GM04503 (cell line): Measurements from ENCODE around the gene ARMC9.
"Not testable (repeated sequence)": the region's sequence is repeated elsewhere in the genome, so short reads cannot be mapped to it uniquely, and the experiment has no call there.

Experiments used
- DNase-seq: peaks from one replicate; pipeline ENCODE4 v3.0.0-alpha.2; 2012; ENCODE audit warnings: low read depth

Gene ARMC9

DNA sequence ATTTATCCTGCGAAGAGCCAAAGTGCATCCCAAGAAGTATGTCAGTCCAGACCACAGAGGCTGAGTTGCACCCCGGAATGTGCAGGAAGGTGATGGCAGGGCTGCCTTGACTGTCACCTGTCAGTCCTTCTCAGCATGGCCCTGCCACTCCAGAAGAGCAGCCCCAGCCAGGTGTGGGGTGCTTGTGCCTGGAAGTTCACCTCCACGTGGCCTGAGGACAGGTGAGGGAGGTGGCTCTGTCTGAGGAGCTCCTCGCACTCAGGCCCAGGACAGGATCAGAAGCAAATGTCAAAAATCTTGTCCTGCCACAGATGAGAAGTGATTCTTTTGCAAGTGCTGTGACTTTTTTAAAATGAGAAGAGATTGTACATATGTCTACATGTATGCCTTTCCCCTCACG, 165.6 kb downstream of the ARMC9 start:
- no peak for DNase-seq

DNA sequence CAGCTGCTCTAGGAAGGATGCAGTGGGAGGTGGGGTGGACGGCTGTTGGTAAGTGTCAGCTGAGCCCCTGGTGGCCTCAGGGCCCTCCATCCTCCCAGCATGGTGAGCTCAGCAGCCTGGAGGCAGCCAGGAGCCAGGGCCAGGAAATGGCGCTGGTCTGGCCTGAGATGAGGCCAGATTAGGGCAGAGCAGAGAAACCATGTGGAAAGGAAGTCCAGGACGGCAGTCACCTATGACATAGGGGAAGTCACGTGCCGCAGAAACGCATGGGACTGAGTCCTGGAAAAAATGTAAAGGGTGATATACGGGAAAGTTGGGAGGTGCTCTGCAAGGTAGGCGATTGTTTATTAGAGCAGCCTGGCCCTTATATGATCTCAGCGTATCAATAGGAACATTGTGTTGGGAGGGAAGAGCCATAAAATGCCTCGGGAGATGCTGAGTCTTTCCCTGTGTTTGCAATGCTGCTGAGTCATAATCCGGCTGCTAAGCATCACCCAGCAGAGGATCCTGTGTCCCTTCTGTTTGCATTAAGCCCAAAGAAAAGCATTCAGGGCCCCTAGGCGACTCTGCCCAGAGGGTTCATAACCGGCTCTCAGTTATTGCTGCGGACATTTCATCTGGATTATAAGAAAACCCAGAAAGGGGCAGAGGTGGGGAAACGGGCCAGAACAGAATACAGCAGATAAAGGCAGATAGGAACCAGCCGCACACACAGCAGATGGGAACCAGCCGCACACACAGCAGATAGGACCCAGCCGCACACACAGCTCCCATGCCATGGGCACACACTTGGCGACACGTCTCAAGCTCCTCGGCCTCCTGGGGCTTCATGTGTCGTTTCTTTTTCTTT, 166.8 kb downstream of the ARMC9 start:
- DNase-seq = peak; percentile 49

DNA sequence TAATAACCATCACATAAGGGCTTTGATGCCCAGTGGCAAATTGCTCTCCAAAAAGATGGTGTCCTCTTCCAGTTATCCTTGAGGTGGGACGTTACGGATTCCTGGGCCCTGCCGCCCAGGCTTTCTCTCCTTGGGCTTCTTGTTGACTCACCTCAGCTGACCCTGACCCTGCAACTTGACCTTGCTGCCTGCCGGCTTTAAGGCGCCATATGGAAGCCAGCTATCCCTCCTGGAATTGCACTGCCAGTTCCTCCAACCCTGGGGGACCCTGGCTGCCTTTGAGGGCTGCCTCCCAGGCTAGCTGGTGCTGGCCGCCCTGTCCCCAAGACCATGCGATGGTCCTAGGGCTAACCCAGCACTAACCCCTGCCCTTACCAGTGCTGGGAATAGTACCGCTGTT, 168.7 kb downstream of the ARMC9 start:
- DNase-seq = no peak

DNA sequence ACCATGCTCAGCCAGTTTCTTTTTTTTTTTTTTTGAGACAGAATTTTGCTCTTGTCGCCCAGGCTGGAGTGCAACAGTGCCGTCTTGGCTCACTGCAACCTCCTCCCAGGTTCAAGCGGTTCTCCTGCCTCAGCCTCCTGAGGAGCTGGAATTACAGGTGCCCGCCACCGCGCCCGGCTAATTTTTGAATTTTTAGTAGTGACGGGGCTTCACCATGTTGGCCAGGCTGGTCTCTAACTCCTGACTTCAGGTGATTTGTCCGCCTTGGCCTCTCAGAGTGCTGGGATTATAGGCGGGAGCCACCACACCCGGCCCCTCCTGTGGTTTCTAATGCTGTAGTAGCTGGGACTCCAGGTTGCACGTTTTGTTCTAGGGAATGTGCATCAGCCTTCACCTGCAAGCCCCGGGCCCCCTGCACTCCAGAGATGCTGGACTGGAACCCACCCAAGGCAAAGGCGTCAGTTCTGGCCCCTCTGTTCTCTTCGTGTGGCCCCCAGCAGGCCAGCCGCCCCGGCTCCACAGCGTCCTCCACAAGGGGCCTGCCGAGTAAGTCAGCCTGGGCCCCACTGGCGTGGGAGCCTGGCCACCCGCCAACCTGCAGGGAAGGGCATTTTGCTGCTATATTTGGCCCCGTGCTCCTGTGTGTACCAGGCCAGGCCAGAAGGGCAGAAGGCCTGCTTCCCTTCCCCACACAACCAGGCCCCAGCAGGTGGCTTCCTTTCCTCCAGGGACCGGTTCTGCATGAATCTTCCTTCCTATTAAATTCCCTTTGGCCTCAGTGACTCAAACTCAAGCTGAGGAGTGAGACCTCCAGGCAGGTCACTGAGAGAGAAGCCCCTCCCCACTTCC, 171.4 kb downstream of the ARMC9 start:
- no peak for DNase-seq

DNA sequence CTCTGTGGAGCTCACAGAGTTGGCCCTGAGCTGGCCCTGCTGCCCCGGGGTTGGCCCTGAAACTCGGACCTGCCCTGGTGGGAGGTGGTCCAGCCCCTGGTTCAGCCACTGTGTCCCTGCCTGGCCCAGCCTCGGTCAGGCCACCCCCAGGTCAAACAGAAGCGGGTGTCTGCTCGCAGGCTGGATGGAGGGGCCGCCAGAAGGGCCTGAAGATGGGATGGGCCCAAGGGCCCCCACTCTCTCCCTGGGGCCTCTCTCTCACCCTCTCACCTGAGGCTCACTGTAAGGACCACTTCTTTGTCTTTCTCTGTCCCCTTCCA, 172.0 kb downstream of the ARMC9 start:
- no peak for DNase-seq

DNA sequence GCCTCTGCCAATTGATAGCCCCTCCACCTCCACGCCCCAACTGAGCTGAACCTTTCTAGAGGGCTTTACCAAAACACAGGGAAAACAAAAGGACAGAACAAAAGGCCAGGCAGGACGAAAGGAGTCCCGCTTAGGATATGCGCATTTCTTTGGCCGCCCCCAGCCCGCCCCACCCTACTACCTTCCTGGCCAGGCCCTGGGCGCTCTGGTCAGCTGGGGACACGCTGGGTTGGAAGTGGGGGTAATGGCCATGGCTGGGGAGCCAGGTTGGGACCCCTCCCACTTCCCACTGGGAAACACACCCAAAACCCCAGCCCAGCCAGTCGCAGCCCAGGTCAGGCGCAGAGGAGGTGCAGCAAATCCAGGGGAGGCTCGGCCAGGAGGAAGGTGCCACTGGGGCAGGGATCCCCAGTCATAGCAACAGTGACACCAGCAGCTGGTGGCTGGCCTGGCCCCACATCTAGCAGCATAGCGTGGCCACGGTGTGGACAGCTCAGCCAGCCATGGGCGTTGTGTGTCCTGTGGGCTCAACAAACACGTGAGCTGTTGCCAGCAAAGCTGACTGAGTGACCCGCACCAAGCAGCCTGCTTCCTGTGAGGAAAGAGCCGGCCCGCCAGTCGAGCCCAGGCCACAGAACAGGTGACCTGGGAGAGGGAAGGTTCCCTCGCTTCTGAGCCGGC, 172.5 kb downstream of the ARMC9 start:
- DNase-seq = no peak

DNA sequence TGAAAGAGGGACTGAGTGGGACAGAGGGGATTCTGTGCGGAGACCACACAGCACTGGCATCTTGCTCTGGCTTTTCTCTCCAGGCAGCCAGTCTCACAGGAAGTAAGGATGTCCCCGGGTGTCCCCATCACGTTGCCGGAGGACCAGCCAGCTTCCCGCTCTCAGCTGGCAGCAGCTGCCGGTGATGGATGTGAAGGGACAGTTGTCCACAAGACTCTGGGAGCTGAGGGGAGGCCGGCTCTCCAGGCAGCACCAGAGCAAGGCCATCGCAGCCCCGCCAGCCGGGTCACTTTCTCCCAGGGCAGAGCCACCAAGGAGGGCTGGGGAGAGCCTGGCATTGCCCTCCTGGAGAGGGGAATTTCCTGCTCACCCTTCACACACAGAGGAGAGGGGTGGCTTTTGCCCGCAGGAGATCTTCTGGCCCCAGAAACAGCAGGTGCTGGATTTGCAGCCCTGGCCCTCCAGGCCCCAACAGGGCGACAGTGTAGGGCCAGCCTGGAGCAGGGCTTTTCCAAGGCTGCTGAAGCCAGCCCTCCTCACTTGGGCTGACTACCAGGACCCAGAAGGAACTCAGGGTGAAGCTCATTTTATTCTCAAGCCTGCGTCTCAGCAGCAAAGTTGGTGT, 173.1 kb downstream of the ARMC9 start:
- DNase-seq = no peak

DNA sequence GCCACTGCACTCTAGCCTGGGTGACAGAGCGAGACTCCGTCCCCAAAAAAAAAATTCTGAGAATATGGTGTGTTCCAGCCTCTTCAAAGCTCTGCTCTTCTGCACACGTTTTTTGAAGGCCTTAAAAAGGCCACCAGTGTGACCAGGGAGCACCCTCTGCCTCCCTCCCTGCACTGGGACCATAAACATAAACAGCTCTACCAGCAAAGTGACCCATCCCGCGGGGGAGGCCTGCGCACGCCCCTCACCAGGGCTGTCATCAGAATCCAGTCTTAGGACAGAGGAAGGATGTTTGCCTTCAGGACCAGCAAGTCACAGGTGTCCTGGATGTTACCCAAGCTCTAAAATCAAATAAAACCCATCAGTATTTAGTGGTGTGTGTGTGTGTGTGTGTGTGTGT, 173.9 kb downstream of the ARMC9 start:
- no peak for DNase-seq

DNA sequence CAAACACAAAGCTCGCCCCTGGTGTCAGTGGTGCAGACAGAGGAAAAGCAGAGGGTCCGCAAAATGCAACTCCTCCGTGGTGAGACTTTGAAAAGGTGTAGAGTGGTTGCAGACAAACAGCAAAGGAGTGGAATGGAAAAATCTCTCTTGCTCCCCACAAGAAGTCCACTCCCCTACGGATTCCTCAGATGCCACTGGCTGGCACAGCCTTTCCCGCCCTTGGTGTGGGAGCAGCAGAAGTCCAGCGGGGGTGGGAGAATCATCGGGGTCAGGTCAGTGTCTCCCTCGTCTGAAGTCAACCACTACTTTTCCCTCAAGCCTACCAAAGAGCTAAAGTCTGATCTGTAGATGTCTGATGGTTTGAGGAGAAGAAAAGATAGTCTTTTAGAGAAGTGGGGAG, 174.8 kb downstream of the ARMC9 start:
- no peak for DNase-seq

DNA sequence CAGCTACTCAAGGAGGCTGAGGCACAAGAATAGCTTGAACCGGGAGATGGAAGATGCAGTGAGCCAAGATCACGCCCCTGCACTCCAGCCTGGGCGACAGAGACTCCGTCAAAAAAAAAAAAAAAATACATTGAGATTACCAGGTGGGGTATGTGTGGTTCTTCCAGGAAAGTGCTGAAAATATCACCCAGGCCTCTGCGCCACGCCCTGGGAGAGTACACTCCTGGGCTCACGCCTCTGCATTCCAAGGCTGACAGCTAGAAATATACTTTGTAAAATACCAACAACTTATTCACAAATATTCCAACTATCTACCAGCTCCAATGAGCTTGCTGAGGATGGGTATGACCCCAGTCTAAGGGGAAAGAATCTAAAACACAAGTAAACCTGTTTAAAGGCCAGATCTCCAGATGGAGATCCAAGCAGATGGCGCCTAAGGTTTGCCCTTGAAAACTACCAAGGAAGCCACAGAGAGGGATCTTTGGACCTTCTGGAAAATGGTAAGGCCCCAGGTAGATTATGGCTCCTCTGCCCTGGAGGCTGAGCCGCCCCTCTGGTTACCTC, 175.4 kb downstream of the ARMC9 start:
- DNase-seq = no peak

DNA sequence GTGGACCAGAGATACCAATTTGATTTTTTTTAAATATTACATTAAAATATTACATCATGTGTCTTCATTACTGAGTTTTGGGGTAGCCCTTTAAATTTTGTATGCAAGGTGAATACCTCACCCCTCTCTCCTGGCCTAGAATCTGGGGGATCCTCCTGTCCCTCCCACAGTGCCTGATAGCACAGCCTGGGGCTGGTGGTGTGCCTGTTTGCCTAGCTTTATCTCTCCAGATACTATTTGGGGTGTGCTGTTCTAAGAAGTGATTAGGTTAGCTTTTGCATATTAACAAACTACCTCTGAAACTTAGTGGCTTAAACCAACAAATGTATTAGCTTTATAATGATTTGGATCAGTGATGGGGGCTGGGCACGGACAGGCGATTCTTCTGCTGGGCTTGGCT, 176.3 kb downstream of the ARMC9 start:
- DNase-seq = no peak

DNA sequence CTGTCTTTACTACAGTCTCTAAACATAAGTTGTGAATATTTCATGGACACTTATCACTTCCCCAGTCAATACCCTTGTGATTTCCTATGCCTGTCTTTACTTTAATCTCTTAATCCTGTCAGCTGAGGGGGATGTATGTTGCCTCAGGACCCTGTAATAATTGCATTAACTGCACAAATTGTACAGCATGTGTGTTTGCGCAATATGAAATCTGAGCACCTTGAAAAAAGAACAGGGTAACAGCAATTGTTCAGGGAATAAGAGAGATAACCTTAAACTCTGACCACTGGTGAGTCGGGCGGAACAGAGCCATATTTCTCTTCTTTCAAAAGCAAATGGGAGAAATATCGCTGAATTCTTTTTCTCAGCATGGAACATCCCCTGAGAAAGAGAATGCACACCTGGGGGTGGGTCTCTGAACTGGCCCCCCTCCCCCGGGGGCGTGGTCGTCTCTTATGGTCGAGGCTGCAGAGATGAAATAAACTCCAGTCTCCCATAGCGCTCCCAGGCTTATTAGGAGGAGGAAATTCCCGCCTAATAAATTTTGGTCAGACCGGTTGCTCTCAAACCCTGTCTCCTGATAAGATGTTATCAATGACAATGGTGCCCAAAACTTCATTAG, 177.7 kb downstream of the ARMC9 start:
- not testable (repeated sequence) for DNase-seq

DNA sequence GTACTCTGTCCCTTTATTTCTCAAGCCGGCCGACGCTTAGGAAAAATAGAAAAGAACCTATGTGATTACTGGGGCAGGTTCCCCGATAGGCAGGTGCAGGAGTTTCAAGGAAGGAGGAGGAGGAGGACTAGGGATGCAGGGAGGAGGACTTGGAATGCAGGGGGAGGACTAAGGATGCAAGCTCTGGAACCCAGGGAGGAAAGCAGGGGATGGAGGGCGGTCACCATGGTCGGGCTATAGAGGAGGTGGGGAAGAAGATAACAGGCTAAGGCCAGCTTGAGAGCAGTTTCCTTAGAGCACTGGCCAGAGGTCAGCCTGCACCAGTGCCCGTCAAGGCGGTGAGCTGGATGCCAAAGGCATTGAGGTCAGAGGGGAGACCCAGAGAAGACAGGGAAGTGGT, 178.4 kb downstream of the ARMC9 start:
- no peak for DNase-seq

DNA sequence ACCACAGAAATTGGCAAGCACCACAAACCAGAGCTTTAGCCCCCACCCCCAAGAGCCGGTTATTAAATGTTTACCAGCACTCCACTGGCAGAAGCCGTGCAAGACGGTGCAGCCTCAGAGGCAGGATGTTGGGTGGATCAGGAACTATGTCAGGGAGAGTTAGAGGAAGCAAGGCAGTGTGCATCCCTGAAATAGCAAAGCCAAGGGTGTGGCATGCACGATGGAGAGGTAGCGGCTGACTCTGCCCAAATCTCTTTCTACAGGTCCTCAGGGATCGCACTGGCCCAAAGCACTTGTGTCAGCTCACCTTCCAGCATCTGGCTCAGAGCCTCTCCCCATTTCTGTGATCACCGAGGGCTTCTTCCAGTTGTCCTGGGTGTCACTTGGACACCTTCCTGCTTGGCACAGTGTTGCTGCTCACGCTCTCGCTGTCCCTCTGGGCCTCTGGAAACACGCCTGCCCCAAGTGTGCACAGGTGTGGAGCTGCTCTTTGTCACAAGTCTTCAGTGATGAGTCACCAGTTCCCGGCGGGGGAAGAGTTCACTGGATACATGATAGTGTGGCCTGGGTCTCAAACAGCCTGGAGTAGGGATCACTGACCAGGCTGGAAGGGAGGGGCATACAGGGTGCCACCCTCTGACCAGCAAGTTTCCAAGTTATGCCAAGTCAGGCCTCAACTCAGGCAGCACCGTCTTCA, 179.7 kb downstream of the ARMC9 start:
- DNase-seq = no peak

DNA sequence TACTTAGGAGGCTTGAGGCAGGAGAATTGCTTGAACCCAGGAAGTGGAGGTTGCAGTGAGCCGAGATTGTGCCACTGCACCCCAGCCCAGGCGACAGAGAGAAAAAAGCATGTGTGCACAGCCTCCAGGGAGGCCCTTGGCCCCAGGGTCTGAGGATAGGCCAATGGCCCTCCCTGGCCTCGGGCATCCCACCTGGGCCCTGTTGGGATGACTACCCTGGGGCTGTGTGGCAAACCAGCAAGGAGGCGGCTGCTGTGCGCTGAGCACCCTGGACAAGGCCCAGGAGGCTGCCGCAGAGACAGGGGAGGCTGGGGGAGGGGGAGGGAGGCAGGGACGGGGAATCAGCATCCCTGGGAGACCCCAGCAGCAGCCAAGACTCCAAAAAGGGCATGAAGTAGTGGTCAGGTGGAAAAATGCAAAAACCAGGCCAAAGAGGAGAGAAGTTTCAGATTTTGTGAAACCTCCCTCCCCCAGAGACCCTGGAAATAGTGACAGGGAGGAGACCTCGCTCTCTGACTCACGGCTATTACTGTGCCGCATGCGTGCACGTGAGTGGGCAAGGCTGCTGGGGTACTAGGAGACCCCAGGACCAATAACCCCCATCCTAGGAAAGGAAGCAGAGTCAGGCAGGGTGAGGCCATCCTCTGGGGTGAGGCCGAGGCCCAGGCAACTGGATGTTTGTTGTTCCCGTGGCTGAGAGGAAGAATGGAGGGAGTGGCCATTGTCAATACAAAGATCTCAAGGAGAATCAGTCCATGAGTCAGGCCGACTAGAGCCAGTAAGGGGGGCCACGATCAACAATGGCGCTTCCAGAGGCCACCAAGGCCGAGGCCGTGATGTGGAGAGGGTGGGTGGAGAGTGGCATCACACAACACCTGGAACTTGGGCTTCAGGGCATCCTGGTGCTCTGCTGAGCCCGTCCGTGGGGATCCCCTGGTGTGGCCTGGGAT, 181.1 kb downstream of the ARMC9 start:
- no peak for DNase-seq

DNA sequence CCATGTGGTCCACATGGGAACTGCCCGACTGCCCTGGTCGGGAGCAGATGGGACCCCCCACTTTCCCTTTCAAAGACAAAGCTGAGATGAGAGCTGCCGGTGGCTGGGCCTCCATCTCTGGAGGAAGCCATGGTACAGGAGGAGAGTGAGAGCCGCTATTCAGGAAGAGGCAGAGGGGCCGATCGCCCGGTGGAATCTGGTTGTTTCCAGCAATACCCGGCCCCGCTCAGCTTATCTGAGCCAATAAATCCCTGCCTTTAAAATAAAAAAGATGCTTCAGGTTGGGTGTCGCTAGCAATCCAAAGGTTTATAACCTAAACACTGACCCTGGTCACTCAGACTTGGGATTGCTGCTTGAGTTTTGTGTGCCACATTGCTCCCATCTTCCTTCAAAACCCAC, 181.9 kb downstream of the ARMC9 start:
- no peak for DNase-seq

DNA sequence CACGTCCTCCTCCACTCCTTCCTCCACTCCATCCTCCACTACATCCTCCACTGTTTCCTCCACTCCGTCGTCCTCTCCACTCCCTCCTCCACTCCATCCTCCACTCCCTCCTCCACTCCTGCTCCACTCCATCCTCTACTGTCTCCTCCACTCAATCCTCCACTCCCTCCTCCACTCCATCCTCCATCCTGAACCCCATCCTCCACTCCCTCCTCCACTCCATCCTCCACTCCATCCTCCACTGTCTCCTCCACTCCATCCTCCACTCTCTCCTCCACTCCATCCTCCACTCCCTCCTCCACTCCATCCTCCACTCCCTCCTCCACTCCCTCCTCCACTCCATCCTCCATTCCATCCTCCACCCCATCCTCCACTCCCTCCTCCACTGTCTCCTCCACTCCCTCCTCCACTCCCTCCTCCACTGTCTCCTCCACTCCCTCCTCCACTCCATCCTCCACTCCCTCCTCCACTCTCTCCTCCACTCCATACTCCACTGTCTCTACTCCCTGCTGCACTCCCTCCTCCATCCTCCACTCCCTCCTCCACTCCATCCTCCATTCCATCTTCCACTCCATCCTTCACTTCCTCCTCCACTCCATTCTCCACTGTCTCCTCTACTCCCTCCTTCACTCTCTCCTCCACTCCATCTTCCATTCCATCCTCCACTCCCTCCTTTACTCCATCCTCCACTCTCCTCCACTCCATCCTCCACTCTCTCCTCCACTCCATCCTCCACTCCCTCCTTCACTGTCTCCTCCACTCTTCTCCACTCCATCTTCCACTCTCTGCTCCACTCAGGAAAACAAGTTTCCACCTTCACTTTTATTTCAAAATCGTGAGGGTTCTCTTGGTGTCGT, 182.8 kb downstream of the ARMC9 start:
- no peak for DNase-seq

DNA sequence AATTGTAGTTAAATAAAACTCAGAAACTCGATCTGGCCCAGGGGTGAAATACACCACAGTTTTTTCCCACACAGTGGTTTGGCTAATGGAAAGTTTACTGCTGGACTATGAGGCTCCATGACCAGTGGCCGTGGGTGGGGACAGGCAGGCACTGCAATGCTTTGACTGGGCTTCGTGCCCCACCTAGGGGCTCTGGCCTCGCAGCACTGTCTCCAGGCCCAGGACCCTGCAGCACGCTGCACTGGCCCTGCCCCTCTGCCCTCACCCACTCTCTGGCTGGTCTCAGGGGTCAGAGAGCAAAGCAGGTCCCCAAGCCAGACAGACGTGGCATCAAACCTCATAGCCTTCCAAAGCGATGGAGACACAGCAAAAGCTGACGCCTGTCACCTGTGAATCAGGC, 183.7 kb downstream of the ARMC9 start:
- DNase-seq = no peak
